Inflammatory macrophage treated with lipopolysaccharide for 4 hours (primary cell): ENCODE measurements around the gene NUP58.

Experiments used
- DNase-seq: peaks from one replicate; pipeline ENCODE4 v3.0.0-alpha.2; 2020

Gene NUP58

GRCh38 chr13:25301347-25302113 is at the start of gene NUP58:
Gene NUP58, plus strand, starts transcription at chr13:25301625. Its CDS starts 149 bp downstream, at chr13:25301774.
- peak; percentile 97 for DNase-seq

- DNase-seq = peak; percentile 68
Observed at GRCh38 chr13:25252225-25252624, 49.2 kb upstream of the NUP58 start.

- DNase-seq = no peak
Observed at GRCh38 chr13:25252752-25253151, 48.7 kb upstream of the NUP58 start.

- DNase-seq = no peak
Observed at GRCh38 chr13:25253702-25254101, 47.7 kb upstream of the NUP58 start.

- no peak for DNase-seq
Observed at GRCh38 chr13:25262261-25262660, 39.2 kb upstream of the NUP58 start.

GRCh38 chr13:25266706-25267105 is 34.7 kb upstream of the NUP58 start:
- DNase-seq = peak; percentile 13

- DNase-seq = peak; percentile 57
Observed at GRCh38 chr13:25267715-25268114, 33.7 kb upstream of the NUP58 start.

GRCh38 chr13:25268561-25268960 is 32.9 kb upstream of the NUP58 start:
- no peak for DNase-seq

GRCh38 chr13:25276748-25277147 is 24.7 kb upstream of the NUP58 start:
- DNase-seq = peak; percentile 13

- DNase-seq = peak; percentile 39
Observed at GRCh38 chr13:25280396-25280795, 21.0 kb upstream of the NUP58 start.

GRCh38 chr13:25281193-25281934 is 20.1 kb upstream of the NUP58 start:
- peak; percentile 36 for DNase-seq

GRCh38 chr13:25281935-25282332 is 19.5 kb upstream of the NUP58 start:
- no peak for DNase-seq

GRCh38 chr13:25286308-25286968 is 15.0 kb upstream of the NUP58 start:
- DNase-seq = peak; percentile 82

- DNase-seq = peak; percentile 86
Observed at GRCh38 chr13:25286969-25287961, 14.2 kb upstream of the NUP58 start, which contains the start of gene MTMR6. Gene MTMR6, minus strand, starts transcription at chr13:25287488. Its CDS starts 241 bp downstream, at chr13:25287247.

GRCh38 chr13:25288966-25289365 is 12.5 kb upstream of the NUP58 start:
- DNase-seq = peak; percentile 66

GRCh38 chr13:25291691-25292090 is 9.7 kb upstream of the NUP58 start:
- no peak for DNase-seq

- DNase-seq = peak; percentile 67
Observed at GRCh38 chr13:25292301-25292700, 9.1 kb upstream of the NUP58 start.

GRCh38 chr13:25295228-25295627 is 6.2 kb upstream of the NUP58 start:
- no peak for DNase-seq

- DNase-seq = no peak
Observed at GRCh38 chr13:25295701-25296100, 5.7 kb upstream of the NUP58 start.

GRCh38 chr13:25300861-25301346 is 521 bp upstream of the NUP58 start:
- DNase-seq = no peak

- no peak for DNase-seq
Observed at GRCh38 chr13:25302121-25302520, 696 bp downstream of the NUP58 start.
